HG03432 (cell line): ENCODE results near the gene FAM234B.

Source experiments
- ATAC-seq: cut with Tn5 transposase; IDR thresholded peaks from one replicate; pipeline ENCODE4 v1.9.1; 2021; ENCODE audit warnings: mild to moderate bottlenecking, moderate library complexity; ENCODE audit not compliant: unreplicated experiment

Gene FAM234B

GRCh38 chr12:13112968-13113367 is 68.8 kb downstream of the FAM234B start:
- no peak for ATAC-seq

- ATAC-seq: no peak
Observed at GRCh38 chr12:13114251-13115052, 70.3 kb downstream of the FAM234B start.

GRCh38 chr12:13116259-13116658 is 72.1 kb downstream of the FAM234B start:
- ATAC-seq: no peak

DNA sequence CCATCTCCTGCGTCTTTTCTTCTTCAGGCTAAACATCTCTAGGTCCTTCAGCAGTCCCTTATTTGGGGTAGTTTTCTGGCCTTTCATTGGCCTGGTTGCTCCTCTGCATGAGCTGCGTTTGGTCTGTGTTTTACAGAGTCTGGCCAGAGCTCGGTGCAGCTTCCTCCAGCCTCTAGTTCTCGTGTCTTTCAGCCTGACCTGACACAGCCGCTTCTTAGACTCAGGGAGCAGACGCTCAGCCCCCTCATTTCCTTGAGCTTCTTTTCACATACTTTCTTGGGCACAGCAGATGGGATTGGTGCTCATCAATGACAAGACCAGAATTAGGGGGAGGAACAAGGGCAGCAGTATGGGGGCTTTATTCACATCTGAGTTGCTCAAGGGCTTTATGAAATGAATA is 72.8 kb downstream of the FAM234B start:
- no peak for ATAC-seq

GRCh38 chr12:13119826-13120225 is 75.6 kb downstream of the FAM234B start:
- ATAC-seq: no peak

DNA sequence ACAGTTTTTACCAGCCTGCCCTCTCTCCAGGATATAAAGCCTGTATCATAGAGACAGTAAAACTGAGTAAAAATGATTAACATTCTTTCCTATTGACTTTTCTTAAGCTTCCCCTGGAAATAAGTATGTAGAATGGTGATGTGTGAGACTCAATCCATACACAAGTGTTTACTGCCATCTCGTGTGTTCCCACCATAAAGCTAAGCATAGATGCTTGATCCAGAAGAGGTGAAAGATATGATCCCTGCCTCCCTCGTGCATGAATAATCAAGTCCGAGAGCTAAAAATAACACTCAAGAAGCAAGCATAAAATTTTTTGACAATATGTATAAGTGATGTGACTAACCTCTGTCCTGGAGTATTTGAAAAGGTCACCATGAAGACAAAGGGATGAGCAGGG is 76.2 kb downstream of the FAM234B start:
- no peak for ATAC-seq

- ATAC-seq: no peak
Observed at GRCh38 chr12:13121568-13121967, 77.4 kb downstream of the FAM234B start.

DNA sequence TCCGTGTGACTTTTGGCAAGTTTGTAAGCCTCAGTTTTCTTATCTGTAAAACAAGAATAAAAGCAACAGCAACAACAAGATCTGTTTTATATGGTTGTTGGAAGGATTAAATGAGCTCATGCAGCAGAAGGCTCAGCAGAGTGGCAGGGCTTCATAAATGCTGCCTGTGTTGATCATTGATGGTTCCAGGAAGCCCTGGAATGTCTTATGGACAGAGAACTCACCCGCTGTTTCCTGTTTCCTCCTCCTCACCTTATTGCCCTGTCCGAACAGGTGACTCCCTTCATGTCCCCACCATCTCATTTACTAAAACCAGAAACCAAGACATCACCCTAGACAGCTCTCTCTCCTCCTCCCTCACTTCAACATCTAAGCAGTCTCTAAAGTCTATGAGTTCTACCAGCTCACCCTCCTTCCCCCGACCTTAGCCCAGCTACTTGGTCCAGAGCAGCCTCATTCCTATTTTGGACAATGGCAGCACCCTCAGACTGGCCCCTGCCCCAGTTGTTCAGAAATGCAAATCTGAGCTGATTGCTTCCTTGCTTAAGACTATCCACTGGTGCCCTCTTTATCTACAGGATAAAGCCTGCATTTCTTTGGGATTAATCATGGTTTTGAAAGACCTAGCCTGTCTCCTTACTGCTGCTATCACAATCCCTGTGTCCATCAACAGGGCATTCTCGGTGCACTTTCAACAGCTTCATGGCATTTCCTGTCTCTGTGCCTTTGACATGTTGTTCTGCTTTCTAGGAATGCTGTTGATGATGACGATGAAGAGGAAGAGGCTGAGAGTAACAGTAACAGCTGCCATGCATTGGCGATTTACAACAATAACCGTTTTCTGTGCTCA is 80.7 kb downstream of the FAM234B start:
- ATAC-seq: no peak

DNA sequence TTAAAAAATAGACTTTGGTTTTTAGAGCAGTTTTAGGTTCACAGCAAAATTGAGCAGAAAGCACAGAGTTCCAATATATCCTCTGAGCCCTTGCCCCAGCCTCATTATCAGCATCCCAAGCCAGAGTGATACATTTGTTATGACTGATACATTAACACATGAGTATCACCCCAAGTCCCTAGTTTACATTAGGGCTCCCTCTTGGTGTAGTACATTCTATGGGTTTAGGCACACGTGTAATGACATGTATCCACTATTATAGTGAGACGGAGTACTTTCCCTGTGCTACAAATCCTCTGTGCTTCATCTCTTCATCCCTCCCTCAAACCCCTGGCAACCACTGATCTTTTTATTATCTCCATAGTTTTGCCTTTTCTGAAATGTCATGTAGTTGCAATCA is 81.8 kb downstream of the FAM234B start:
- no peak for ATAC-seq

GRCh38 chr12:13126494-13126893 is 82.3 kb downstream of the FAM234B start:
- no peak for ATAC-seq

DNA sequence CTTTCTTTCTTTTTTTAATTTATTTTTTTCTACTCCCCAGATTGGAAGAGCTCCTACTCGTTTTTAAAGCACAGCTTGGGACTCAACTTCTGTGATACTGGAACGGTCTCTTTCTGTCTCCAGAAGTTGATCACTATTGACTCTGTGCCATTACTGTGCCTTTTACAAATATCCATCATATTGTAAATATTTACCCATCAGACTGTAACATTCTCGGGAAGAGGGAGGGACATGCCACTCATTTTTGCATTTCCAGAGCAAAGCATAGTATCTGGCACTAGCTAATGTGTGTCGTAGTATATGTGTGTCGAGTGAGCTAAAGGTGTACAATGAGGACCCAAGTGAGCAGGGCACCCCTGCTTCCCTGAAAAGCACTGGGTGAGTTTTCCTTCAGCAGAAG is 83.3 kb downstream of the FAM234B start:
- ATAC-seq: no peak

DNA sequence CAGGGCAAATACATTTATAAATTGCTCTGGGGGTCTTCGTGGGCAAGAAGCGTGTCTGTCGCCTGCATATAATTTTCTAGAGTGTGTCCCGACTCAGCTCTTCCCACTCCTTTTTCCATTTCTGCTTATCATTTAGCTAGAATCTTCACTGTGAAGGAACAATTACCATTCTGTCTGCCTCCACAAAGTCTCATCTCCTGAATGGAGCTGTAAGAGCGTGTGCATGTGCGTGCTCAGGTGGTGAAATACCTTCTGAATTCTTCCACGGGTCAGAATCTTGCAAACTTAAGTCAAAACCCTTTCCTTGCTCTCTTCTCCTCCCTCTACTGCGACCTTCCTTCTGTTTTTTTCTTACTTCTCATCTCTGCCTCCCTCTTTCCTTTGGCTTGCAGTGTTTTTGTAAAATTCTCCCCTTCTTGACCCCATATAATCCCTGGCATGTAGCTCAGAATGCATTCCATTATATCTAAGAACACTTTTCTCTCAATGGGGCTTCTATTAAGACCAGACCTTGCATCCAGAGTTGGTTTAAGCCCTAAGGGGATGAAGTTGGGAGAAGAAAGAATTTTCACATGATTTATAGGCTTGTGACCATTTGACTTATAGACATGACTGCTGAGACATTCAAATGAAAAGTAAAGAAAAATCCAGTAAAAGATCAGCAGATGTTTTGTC is 84.2 kb downstream of the FAM234B start:
- no peak for ATAC-seq

DNA sequence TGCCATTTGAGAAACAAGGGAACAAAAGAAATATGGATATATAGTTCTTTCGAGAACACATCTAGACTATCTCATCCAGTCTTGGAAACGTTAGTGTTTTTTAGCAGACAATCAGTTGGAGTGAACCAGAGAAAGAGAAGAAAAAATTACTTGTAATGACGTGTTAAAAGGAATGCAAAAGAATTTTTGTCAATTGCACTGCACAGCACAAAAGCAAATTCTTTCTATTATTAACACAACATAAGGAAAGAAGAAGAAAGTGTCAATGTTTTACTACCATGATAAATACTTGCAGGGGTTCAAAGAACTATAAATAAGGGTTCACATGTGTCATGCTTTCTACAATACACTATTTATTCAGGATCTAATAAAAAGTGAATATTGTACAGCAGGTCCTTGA is 86.8 kb downstream of the FAM234B start:
- no peak for ATAC-seq
